HepG2 (cell line): ENCODE data around the gene THPO. TPM values are rescaled to one million over a fixed set of nuclear protein-coding genes. Genes with fewer than 3 reads are reported as not detected.

Source experiments
- ATF1 ChIP-seq: IDR thresholded peaks from 2 replicates; pipeline ENCODE4 v1.6.1; 2016; ENCODE audit warnings: mild to moderate bottlenecking, control low read depth
- EEA1 ChIP-seq: sonication (generic); formaldehyde crosslinking; IDR thresholded peaks from 2 replicates; pipeline ENCODE4 v1.5.1; 2020; ENCODE audit warnings: mild to moderate bottlenecking, missing genetic modification reagents, borderline replicate concordance
- KDM4B ChIP-seq: sonication (generic); formaldehyde crosslinking; IDR thresholded peaks from 2 replicates; pipeline ENCODE4 v1.4.0; 2020; ENCODE audit warnings: missing genetic modification reagents
- NCOR1 ChIP-seq: fragments of 200-600 bp; sonication (generic); IDR thresholded peaks from 2 replicates; pipeline ENCODE4 v1.7.0; 2017; ENCODE audit warnings: antibody characterized with exemption, low read length, borderline replicate concordance
- RFXANK ChIP-seq: IDR thresholded peaks from 2 replicates; pipeline ENCODE4 v1.6.1; 2016
- ZFP82 ChIP-seq: sonication (generic); formaldehyde crosslinking; IDR thresholded peaks from 2 replicates; pipeline ENCODE4 v1.5.1; 2020; ENCODE audit warnings: mild to moderate bottlenecking, missing genetic modification reagents, borderline replicate concordance
- ZNF432 ChIP-seq: sonication (generic); formaldehyde crosslinking; IDR thresholded peaks from 2 replicates; pipeline ENCODE4 v1.5.0; 2020; ENCODE audit warnings: missing genetic modification reagents, mild to moderate bottlenecking, borderline replicate concordance
- ZNF460 ChIP-seq: sonication (generic); formaldehyde crosslinking; IDR thresholded peaks from 2 replicates; pipeline ENCODE4 v1.5.1; 2020; ENCODE audit warnings: missing genetic modification reagents, mild to moderate bottlenecking, borderline replicate concordance
- ZNF761 ChIP-seq: sonication (generic); formaldehyde crosslinking; conservative IDR thresholded peaks from 2 replicates; pipeline ENCODE4 v1.4.0; 2020; ENCODE audit warnings: mild to moderate bottlenecking, missing genetic modification reagents
- polyA plus RNA-seq, 8 experiments: library from polyadenylated mRNA; depleted of rRNA in 3 of 8; stranded (reverse) in 7 of 8; unstranded in 1 of 8; fragments of >200 nt; fragmentation: Illumina TruSeq in 4 of 8; extraction: Trizol in 4 of 8; gene quantifications; 2 replicates each; pipeline versions ENCODE4 v1.2.1 to v1.2.3, GENCODE V29; 2011 to 2016; ENCODE audit warnings: low read depth in 4 of 8, missing spikeins in 1 of 8, mixed read lengths in 1 of 8; ENCODE audit not compliant: insufficient read depth in 1 of 8
- total RNA-seq, 5 experiments: library from RNA; depleted of rRNA; stranded (reverse); fragments of >200 nt; fragmentation: Illumina TruSeq; extraction: Trizol; gene quantifications; 2 replicates each; pipeline ENCODE4 v1.2.3, GENCODE V29; 2016; ENCODE audit warnings: low read depth in 1 of 5
- TF ChIP-seq, protein P1 (sequence below): sonication (generic); formaldehyde crosslinking; IDR thresholded peaks from 2 replicates; pipeline ENCODE4 v1.4.0; 2020; ENCODE audit warnings: missing genetic modification reagents, borderline replicate concordance
- TF ChIP-seq, protein P2 (sequence below): sonication (generic); formaldehyde crosslinking; conservative IDR thresholded peaks from 2 replicates; pipeline ENCODE4 v1.4.0; 2020; ENCODE audit warnings: missing genetic modification reagents
- TF ChIP-seq, protein P3 (sequence below): sonication (generic); formaldehyde crosslinking; IDR thresholded peaks from 2 replicates; pipeline ENCODE4 v1.8.1; 2023; ENCODE audit warnings: mild to moderate bottlenecking, missing genetic modification reagents
- TF ChIP-seq, protein P4 (sequence below): sonication (generic); formaldehyde crosslinking; IDR thresholded peaks from 2 replicates; pipeline ENCODE4 v1.8.1; 2023; ENCODE audit warnings: missing genetic modification reagents, mild to moderate bottlenecking, borderline replicate concordance
- TF ChIP-seq, protein P5 (sequence below): sonication (generic); formaldehyde crosslinking; IDR thresholded peaks from 2 replicates; pipeline ENCODE4 v1.4.0; 2020; ENCODE audit warnings: mild to moderate bottlenecking, missing genetic modification reagents, borderline replicate concordance
- TF ChIP-seq, protein P6 (sequence below): sonication (generic); formaldehyde crosslinking; IDR thresholded peaks from 2 replicates; pipeline ENCODE4 v1.5.0; 2020; ENCODE audit warnings: mild to moderate bottlenecking, missing genetic modification reagents, moderate library complexity

THPO gene
- total and polyA plus RNA-seq, 2 of the 13 experiments (the other 11 are each of a cell fraction or from before 2014, with no cell fraction given), result 2.8 to 4.8 TPM

DNA sequence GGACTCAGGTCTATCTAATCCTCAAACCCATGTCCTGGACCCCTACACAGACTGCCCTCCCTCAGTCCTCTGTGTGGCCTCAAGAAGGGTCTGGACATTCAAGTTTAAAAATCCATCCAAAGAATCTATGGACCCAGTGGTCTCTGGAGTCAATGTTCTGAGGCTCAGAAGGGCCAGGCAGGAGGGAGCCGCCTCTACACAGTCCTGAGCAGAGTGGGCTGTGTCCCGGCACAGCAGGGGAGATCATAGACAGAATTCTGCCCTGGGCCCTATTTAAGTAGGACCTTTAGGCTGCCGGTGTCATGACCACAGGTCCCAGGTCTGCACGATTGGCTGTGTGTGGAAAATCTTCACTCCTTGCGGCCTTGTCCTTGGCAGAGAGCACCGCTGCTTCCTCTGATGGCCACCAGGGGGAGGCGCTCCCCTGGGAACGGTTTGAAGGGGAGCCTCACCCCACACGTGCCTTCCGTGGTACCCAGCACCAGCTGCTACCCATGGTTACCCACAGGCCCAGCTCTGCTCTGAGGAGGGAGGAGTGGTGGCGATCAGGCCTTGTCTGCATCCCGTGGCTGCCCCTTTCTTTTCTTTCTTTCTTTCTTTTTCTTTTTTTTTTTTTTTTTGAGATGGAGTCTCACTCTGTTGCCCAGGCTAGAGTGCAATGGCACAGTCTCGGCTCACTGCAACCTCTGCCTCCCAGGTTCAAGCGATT lies 39.8 kb upstream of the THPO start (continued):
- TF ChIP-seq, protein P1, sequence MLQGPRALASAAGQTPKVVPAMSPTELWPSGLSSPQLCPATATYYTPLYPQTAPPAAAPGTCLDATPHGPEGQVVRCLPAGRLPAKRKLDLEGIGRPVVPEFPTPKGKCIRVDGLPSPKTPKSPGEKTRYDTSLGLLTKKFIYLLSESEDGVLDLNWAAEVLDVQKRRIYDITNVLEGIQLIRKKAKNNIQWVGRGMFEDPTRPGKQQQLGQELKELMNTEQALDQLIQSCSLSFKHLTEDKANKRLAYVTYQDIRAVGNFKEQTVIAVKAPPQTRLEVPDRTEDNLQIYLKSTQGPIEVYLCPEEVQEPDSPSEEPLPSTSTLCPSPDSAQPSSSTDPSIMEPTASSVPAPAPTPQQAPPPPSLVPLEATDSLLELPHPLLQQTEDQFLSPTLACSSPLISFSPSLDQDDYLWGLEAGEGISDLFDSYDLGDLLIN (CRISPR knock-in tag), result no peak
- no peak for TF ChIP-seq ZFP82 (CRISPR knock-in tag)
- no peak for TF ChIP-seq ZNF460 (CRISPR knock-in tag)
- no peak for TF ChIP-seq ZNF432 (CRISPR knock-in tag)
- TF ChIP-seq, protein P2, sequence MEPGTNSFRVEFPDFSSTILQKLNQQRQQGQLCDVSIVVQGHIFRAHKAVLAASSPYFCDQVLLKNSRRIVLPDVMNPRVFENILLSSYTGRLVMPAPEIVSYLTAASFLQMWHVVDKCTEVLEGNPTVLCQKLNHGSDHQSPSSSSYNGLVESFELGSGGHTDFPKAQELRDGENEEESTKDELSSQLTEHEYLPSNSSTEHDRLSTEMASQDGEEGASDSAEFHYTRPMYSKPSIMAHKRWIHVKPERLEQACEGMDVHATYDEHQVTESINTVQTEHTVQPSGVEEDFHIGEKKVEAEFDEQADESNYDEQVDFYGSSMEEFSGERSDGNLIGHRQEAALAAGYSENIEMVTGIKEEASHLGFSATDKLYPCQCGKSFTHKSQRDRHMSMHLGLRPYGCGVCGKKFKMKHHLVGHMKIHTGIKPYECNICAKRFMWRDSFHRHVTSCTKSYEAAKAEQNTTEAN (CRISPR knock-in tag), result no peak
- TF ChIP-seq, protein P3, sequence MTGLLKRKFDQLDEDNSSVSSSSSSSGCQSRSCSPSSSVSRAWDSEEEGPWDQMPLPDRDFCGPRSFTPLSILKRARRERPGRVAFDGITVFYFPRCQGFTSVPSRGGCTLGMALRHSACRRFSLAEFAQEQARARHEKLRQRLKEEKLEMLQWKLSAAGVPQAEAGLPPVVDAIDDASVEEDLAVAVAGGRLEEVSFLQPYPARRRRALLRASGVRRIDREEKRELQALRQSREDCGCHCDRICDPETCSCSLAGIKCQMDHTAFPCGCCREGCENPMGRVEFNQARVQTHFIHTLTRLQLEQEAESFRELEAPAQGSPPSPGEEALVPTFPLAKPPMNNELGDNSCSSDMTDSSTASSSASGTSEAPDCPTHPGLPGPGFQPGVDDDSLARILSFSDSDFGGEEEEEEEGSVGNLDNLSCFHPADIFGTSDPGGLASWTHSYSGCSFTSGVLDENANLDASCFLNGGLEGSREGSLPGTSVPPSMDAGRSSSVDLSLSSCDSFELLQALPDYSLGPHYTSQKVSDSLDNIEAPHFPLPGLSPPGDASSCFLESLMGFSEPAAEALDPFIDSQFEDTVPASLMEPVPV (CRISPR knock-in tag), result no peak
- TF ChIP-seq, protein P4, sequence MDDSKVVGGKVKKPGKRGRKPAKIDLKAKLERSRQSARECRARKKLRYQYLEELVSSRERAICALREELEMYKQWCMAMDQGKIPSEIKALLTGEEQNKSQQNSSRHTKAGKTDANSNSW (CRISPR knock-in tag), result no peak
- TF ChIP-seq NCOR1, result no peak
- TF ChIP-seq EEA1, result no peak
- TF ChIP-seq ZNF761 (CRISPR knock-in tag), result no peak
- no peak for TF ChIP-seq KDM4B
- TF ChIP-seq, protein P5, sequence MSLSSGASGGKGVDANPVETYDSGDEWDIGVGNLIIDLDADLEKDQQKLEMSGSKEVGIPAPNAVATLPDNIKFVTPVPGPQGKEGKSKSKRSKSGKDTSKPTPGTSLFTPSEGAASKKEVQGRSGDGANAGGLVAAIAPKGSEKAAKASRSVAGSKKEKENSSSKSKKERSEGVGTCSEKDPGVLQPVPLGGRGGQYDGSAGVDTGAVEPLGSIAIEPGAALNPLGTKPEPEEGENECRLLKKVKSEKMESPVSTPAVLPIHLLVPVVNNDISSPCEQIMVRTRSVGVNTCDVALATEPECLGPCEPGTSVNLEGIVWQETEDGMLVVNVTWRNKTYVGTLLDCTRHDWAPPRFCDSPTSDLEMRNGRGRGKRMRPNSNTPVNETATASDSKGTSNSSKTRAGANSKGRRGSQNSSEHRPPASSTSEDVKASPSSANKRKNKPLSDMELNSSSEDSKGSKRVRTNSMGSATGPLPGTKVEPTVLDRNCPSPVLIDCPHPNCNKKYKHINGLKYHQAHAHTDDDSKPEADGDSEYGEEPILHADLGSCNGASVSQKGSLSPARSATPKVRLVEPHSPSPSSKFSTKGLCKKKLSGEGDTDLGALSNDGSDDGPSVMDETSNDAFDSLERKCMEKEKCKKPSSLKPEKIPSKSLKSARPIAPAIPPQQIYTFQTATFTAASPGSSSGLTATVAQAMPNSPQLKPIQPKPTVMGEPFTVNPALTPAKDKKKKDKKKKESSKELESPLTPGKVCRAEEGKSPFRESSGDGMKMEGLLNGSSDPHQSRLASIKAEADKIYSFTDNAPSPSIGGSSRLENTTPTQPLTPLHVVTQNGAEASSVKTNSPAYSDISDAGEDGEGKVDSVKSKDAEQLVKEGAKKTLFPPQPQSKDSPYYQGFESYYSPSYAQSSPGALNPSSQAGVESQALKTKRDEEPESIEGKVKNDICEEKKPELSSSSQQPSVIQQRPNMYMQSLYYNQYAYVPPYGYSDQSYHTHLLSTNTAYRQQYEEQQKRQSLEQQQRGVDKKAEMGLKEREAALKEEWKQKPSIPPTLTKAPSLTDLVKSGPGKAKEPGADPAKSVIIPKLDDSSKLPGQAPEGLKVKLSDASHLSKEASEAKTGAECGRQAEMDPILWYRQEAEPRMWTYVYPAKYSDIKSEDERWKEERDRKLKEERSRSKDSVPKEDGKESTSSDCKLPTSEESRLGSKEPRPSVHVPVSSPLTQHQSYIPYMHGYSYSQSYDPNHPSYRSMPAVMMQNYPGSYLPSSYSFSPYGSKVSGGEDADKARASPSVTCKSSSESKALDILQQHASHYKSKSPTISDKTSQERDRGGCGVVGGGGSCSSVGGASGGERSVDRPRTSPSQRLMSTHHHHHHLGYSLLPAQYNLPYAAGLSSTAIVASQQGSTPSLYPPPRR (CRISPR knock-in tag), result no peak
- TF ChIP-seq, protein P6, sequence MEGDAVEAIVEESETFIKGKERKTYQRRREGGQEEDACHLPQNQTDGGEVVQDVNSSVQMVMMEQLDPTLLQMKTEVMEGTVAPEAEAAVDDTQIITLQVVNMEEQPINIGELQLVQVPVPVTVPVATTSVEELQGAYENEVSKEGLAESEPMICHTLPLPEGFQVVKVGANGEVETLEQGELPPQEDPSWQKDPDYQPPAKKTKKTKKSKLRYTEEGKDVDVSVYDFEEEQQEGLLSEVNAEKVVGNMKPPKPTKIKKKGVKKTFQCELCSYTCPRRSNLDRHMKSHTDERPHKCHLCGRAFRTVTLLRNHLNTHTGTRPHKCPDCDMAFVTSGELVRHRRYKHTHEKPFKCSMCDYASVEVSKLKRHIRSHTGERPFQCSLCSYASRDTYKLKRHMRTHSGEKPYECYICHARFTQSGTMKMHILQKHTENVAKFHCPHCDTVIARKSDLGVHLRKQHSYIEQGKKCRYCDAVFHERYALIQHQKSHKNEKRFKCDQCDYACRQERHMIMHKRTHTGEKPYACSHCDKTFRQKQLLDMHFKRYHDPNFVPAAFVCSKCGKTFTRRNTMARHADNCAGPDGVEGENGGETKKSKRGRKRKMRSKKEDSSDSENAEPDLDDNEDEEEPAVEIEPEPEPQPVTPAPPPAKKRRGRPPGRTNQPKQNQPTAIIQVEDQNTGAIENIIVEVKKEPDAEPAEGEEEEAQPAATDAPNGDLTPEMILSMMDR (CRISPR knock-in tag), result peak; percentile 95
- no peak for TF ChIP-seq RFXANK (CRISPR knock-in tag)
- TF ChIP-seq ATF1 (CRISPR knock-in tag), result no peak
